ENCODE measurements around the gene NTF4. TPM values are rescaled to one million over a fixed set of nuclear protein-coding genes. Genes with fewer than 3 reads are reported as not detected.

NTF4 gene
- total RNA-seq, 2 donors from 2014 or later, result 5.0 to 8.9 TPM

DNA sequence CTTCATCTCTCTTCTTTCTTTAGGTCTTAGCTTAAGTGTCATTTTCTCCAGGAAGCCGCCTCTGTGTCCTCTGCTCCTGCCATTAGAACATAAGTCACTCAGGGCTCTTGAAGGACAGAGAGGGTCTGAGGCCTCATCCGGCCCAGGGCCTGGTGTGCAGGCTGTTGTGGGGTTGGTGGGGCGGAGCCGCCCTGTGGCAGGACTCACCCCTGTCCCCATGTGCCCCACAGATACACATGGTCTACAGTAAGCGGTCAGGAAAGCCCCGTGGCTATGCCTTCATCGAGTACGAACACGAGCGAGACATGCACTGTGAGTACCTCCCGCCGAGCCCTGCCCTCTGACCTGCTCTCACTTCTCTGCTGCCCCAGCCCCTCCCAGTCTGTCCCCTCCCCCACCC is 36.5 kb upstream of the NTF4 start:
- peaks cover 10% of the 10 kb centered on the region for H3K4me1 ChIP-seq (ENCODE audit: control insufficient read depth, insufficient read depth, low read length)
- Mint-ChIP-seq H3K4me3 (no peak overlapping the region), H3K27ac (no peak overlapping the region), H3K4me1 (peaks cover 1% of the 10 kb centered on the region), H3K27me3 (ENCODE audit: insufficient read depth) (no peaks in the 10 kb centered on the region), H3K9me3 (no peaks in the 10 kb centered on the region), H3K36me3 (ENCODE audit: low read depth) (peaks cover 71% of the 10 kb centered on the region)
- no peak overlapping the region for H3K4me3 ChIP-seq (ENCODE audit: low read length)
- no peak overlapping the region for H3K27ac ChIP-seq (ENCODE audit: low read depth, low read length)
- TF ChIP-seq CTCF (conservative IDR thresholded peaks at IDR 0.05), result no peak
- 87 to 93% methylated on average over 3 to 12 of the region's 12 CpGs for WGBS, 2 experiments (ENCODE audit: insufficient coverage in 1 of 2, insufficient read length in 1 of 2)
- H3K36me3 ChIP-seq (ENCODE audit: control insufficient read depth, insufficient read depth, low read length), result peaks cover 89% of the 10 kb centered on the region
- no peaks in the 10 kb centered on the region for H3K9me3 ChIP-seq (ENCODE audit: control insufficient read depth, low read length)
- no peaks in the 10 kb centered on the region for H3K27me3 ChIP-seq (ENCODE audit: control insufficient read depth, insufficient read depth, low read length, poor library complexity, severe bottlenecking)
- no peak overlapping the region for H3K9ac ChIP-seq (ENCODE audit: extremely low read depth, low read length, poor library complexity, severe bottlenecking)
- no peak for DNase-seq

DNA sequence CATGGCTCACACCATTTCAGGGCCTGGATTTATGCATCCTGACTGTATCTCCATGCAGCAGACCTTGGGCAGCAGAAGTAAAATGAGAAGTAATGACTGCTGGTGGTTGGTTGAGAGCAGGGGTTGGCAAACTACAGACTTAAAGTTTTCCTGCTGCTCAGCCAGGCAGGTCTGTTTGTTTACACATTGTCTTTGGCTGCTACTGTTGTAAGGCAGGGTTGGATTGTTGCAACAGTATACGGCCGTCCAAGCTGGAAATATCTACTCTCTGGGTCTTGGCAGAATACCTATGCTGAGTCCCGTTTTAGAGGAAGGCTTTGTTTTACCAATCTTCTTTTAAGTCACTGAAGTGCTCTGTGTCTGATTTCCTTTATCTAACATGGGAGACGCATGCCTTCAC is 34.2 kb upstream of the NTF4 start:
- no peak for TF ChIP-seq CTCF (conservative IDR thresholded peaks at IDR 0.05)
- Histone ChIP-seq H3K27me3 (ENCODE audit: control insufficient read depth, insufficient read depth, low read length, poor library complexity, severe bottlenecking) (no peaks in the 10 kb centered on the region), H3K27ac (ENCODE audit: low read depth, low read length) (no peak overlapping the region), H3K9me3 (ENCODE audit: control insufficient read depth, low read length) (no peaks in the 10 kb centered on the region), H3K4me1 (ENCODE audit: control insufficient read depth, insufficient read depth, low read length) (peaks cover 10% of the 10 kb centered on the region), H3K36me3 (ENCODE audit: control insufficient read depth, insufficient read depth, low read length) (peaks cover 90% of the 10 kb centered on the region), H3K4me3 (ENCODE audit: low read length) (no peak overlapping the region), H3K9ac (ENCODE audit: extremely low read depth, low read length, poor library complexity, severe bottlenecking) (no peak overlapping the region)
- no peak overlapping the region for H3K4me3 Mint-ChIP-seq
- peaks cover 1% of the 10 kb centered on the region for H3K4me1 Mint-ChIP-seq
- H3K27me3 Mint-ChIP-seq (ENCODE audit: insufficient read depth), result no peaks in the 10 kb centered on the region
- 96 to 100% methylated on average over 4 of the region's 4 CpGs for WGBS, 2 experiments (ENCODE audit: insufficient coverage in 1 of 2, insufficient read length in 1 of 2)
- H3K27ac Mint-ChIP-seq, result peak overlapping the region; percentile 35
- DNase-seq, result no peak
- H3K36me3 Mint-ChIP-seq (ENCODE audit: low read depth), result peaks cover 75% of the 10 kb centered on the region
- no peaks in the 10 kb centered on the region for H3K9me3 Mint-ChIP-seq

DNA sequence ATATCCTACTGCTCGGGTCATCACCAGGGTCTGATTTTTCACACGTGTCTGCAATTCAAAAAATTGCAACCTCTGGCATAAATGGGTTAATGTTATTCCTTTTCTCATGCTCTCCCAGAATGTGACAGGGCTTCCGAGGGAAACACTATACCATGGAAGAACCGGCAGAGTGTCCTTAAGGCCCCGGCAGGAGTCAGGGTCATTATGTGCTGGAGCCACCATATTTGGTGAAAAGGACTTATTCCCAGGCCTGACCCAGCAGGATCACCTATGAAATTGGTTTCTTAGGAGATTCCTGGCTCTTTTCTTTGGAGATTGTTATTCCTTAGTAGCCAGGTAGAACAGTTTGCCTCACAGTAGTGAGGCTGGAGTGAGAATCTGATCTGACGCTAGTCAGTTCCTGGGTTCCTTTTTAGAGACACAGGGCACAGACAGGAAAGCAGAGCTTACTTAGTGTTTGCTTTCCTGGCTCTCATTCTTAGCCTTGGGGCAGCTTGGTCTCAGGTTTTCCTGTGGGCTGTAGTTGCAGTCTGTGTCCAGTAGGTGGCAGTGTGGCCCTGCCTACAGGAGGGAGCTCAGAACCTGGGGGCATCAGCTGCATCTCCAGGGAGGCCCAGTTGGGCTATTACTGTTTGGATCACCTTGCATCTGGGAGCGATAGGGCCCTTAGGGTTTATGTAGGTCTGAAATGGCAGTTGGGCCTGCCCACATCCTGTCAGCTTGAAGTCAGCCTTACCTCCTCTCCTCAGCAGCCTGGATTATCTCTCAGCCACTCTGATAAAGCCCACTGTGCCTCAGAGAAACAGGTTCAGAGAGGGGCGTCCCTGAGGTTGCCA is 33.1 kb upstream of the NTF4 start:
- H3K4me3 Mint-ChIP-seq, result no peak overlapping the region
- H3K9me3 ChIP-seq (ENCODE audit: control insufficient read depth, low read length), result no peaks in the 10 kb centered on the region
- peaks cover 1% of the 10 kb centered on the region for H3K4me1 Mint-ChIP-seq
- H3K9me3 Mint-ChIP-seq, result no peaks in the 10 kb centered on the region
- H3K36me3 ChIP-seq (ENCODE audit: control insufficient read depth, insufficient read depth, low read length), result peaks cover 90% of the 10 kb centered on the region
- H3K4me3 ChIP-seq (ENCODE audit: low read length), result no peak overlapping the region
- peak; percentile 95 for DNase-seq
- peaks cover 10% of the 10 kb centered on the region for H3K4me1 ChIP-seq (ENCODE audit: control insufficient read depth, insufficient read depth, low read length)
- TF ChIP-seq CTCF (conservative IDR thresholded peaks at IDR 0.05), result peak; percentile 99
- peak overlapping the region; percentile 19 for H3K27ac ChIP-seq (ENCODE audit: low read depth, low read length)
- H3K9ac ChIP-seq (ENCODE audit: extremely low read depth, low read length, poor library complexity, severe bottlenecking), result no peak overlapping the region
- H3K27me3 Mint-ChIP-seq (ENCODE audit: insufficient read depth), result no peaks in the 10 kb centered on the region
- no peaks in the 10 kb centered on the region for H3K27me3 ChIP-seq (ENCODE audit: control insufficient read depth, insufficient read depth, low read length, poor library complexity, severe bottlenecking)
- H3K36me3 Mint-ChIP-seq (ENCODE audit: low read depth), result peaks cover 78% of the 10 kb centered on the region
- 70 to 79% methylated on average over 7 to 8 of the region's 8 CpGs for WGBS, 2 experiments (ENCODE audit: insufficient coverage in 1 of 2, insufficient read length in 1 of 2)
- H3K27ac Mint-ChIP-seq, result peak overlapping the region; percentile 35
